ENCODE data around the gene SND1.

DNA sequence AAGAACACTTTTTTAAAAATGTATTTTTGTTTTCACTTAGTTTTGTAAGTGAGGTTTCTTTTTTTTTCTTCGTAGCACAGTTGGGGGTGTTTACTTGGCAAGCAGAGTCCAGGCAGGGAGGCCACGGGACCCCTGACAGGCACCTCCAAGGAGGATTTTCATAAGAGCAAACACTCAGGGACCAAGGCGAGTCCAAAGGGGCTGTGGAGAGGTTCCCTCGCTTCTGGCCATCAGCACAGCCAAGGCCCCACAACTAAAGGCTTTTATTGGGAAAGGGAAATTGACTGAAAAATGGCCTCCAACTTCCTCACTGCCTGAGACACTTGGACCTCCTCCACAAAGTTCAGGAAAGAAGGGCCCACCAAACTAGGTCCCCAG lies 205.5 kb downstream of the SND1 start:
- TF ChIP-seq RAD21 (IDR thresholded peaks at IDR 0.05) (no peak), EGR1 (IDR thresholded peaks at IDR 0.05; ENCODE audit: low read depth in 2 of 2) (no peak), TAF1 (conservative IDR thresholded peaks at IDR 0.05) (no peak), JUND (IDR thresholded peaks at IDR 0.05) (no peak), YY1 (IDR thresholded peaks at IDR 0.05) (no peak), SP1 (IDR thresholded peaks at IDR 0.05) (no peak)
- TF ChIP-seq, protein P1, sequence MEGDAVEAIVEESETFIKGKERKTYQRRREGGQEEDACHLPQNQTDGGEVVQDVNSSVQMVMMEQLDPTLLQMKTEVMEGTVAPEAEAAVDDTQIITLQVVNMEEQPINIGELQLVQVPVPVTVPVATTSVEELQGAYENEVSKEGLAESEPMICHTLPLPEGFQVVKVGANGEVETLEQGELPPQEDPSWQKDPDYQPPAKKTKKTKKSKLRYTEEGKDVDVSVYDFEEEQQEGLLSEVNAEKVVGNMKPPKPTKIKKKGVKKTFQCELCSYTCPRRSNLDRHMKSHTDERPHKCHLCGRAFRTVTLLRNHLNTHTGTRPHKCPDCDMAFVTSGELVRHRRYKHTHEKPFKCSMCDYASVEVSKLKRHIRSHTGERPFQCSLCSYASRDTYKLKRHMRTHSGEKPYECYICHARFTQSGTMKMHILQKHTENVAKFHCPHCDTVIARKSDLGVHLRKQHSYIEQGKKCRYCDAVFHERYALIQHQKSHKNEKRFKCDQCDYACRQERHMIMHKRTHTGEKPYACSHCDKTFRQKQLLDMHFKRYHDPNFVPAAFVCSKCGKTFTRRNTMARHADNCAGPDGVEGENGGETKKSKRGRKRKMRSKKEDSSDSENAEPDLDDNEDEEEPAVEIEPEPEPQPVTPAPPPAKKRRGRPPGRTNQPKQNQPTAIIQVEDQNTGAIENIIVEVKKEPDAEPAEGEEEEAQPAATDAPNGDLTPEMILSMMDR (IDR thresholded peaks at IDR 0.05; ENCODE audit: low read depth, low read length, missing input control), result no peak
- TF ChIP-seq, protein P2, sequence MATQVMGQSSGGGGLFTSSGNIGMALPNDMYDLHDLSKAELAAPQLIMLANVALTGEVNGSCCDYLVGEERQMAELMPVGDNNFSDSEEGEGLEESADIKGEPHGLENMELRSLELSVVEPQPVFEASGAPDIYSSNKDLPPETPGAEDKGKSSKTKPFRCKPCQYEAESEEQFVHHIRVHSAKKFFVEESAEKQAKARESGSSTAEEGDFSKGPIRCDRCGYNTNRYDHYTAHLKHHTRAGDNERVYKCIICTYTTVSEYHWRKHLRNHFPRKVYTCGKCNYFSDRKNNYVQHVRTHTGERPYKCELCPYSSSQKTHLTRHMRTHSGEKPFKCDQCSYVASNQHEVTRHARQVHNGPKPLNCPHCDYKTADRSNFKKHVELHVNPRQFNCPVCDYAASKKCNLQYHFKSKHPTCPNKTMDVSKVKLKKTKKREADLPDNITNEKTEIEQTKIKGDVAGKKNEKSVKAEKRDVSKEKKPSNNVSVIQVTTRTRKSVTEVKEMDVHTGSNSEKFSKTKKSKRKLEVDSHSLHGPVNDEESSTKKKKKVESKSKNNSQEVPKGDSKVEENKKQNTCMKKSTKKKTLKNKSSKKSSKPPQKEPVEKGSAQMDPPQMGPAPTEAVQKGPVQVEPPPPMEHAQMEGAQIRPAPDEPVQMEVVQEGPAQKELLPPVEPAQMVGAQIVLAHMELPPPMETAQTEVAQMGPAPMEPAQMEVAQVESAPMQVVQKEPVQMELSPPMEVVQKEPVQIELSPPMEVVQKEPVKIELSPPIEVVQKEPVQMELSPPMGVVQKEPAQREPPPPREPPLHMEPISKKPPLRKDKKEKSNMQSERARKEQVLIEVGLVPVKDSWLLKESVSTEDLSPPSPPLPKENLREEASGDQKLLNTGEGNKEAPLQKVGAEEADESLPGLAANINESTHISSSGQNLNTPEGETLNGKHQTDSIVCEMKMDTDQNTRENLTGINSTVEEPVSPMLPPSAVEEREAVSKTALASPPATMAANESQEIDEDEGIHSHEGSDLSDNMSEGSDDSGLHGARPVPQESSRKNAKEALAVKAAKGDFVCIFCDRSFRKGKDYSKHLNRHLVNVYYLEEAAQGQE (IDR thresholded peaks at IDR 0.05), result no peak
- TF ChIP-seq, protein P3, sequence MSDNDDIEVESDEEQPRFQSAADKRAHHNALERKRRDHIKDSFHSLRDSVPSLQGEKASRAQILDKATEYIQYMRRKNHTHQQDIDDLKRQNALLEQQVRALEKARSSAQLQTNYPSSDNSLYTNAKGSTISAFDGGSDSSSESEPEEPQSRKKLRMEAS (IDR thresholded peaks at IDR 0.05), result no peak
- TF ChIP-seq, protein P4, sequence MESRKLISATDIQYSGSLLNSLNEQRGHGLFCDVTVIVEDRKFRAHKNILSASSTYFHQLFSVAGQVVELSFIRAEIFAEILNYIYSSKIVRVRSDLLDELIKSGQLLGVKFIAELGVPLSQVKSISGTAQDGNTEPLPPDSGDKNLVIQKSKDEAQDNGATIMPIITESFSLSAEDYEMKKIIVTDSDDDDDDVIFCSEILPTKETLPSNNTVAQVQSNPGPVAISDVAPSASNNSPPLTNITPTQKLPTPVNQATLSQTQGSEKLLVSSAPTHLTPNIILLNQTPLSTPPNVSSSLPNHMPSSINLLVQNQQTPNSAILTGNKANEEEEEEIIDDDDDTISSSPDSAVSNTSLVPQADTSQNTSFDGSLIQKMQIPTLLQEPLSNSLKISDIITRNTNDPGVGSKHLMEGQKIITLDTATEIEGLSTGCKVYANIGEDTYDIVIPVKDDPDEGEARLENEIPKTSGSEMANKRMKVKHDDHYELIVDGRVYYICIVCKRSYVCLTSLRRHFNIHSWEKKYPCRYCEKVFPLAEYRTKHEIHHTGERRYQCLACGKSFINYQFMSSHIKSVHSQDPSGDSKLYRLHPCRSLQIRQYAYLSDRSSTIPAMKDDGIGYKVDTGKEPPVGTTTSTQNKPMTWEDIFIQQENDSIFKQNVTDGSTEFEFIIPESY (IDR thresholded peaks at IDR 0.05), result no peak

Measured in liver (tissue), 3 donors.